ENCODE measurements around the gene ZNHIT1.

Gene ZNHIT1

GRCh38 chr7:101217388-101218235 lies at the start of gene ZNHIT1, which contains the start of gene PLOD3:
Gene ZNHIT1 (plus strand): TSS chr7:101218165. CDS start chr7:101218196, 31 bp downstream.
Gene PLOD3 (minus strand): TSS chr7:101217581. CDS start chr7:101217274, 307 bp downstream.
- peak; percentile 89 to 95 for DNase-seq (ENCODE audit: low read depth in 2 of 2)

- no peak for DNase-seq (ENCODE audit: low read depth in 2 of 2)
These were observed 49.4 kb upstream of the ZNHIT1 start for GRCh38 chr7:101168412-101169049.

- no peak for DNase-seq (ENCODE audit: low read depth in 2 of 2)
These were observed 48.7 kb upstream of the ZNHIT1 start for GRCh38 chr7:101169110-101169837.

GRCh38 chr7:101169838-101170551 lies 48.0 kb upstream of the ZNHIT1 start:
- peak; percentile 79 for DNase-seq (ENCODE audit: low read depth in 2 of 2)

GRCh38 chr7:101170617-101171441 lies 47.1 kb upstream of the ZNHIT1 start:
- DNase-seq (ENCODE audit: low read depth in 2 of 2) = no peak

GRCh38 chr7:101171442-101171837 lies 46.5 kb upstream of the ZNHIT1 start:
- no peak for DNase-seq (ENCODE audit: low read depth in 2 of 2)

- DNase-seq (ENCODE audit: low read depth in 2 of 2) = no peak
These were observed 45.7 kb upstream of the ZNHIT1 start for GRCh38 chr7:101172005-101172853.

GRCh38 chr7:101172854-101173751 lies 44.9 kb upstream of the ZNHIT1 start:
- DNase-seq (ENCODE audit: low read depth in 2 of 2) = no peak

- DNase-seq (ENCODE audit: low read depth in 2 of 2) = no peak
These were observed 44.2 kb upstream of the ZNHIT1 start for GRCh38 chr7:101173752-101174244.

GRCh38 chr7:101174322-101174854 lies 43.6 kb upstream of the ZNHIT1 start:
- DNase-seq (ENCODE audit: low read depth in 2 of 2) = no peak

GRCh38 chr7:101175664-101176063 lies 42.3 kb upstream of the ZNHIT1 start:
- DNase-seq (ENCODE audit: low read depth in 2 of 2) = no peak

- no peak for DNase-seq (ENCODE audit: low read depth in 2 of 2)
These were observed 40.3 kb upstream of the ZNHIT1 start for GRCh38 chr7:101177644-101178043.

GRCh38 chr7:101179117-101179516 lies 38.8 kb upstream of the ZNHIT1 start:
- DNase-seq (ENCODE audit: low read depth in 2 of 2) = no peak

- DNase-seq (ENCODE audit: low read depth in 2 of 2) = no peak
These were observed 38.3 kb upstream of the ZNHIT1 start for GRCh38 chr7:101179713-101180112.

GRCh38 chr7:101180130-101180755 lies 37.7 kb upstream of the ZNHIT1 start, which contains the start of gene NAT16:
Gene NAT16 (minus strand): TSS chr7:101180293. CDS start chr7:101174807, 5,486 bp downstream.
- DNase-seq (ENCODE audit: low read depth in 2 of 2) = no peak

- no peak for DNase-seq (ENCODE audit: low read depth in 2 of 2)
These were observed 32.6 kb upstream of the ZNHIT1 start for GRCh38 chr7:101185258-101185839.

- DNase-seq (ENCODE audit: low read depth in 2 of 2) = no peak
These were observed 31.8 kb upstream of the ZNHIT1 start for GRCh38 chr7:101186194-101186593.
